HUES6 (cell line): Measurements from ENCODE around the gene TBL2.

ENCODE experiments used
- H3K27ac ChIP-seq: 2 replicates; pipeline ENCODE4 v1.7.0; 2013; ENCODE audit warnings: low read depth, mild to moderate bottlenecking, low read length, inconsistent platforms
- H3K27me3 ChIP-seq: 2 replicates; pipeline ENCODE4 v1.6.1; 2013; ENCODE audit warnings: low read length; ENCODE audit not compliant: control insufficient read depth, insufficient read depth
- H3K36me3 ChIP-seq: 2 replicates; pipeline ENCODE4 v1.6.1; 2013; ENCODE audit warnings: low read length; ENCODE audit not compliant: control insufficient read depth, insufficient read depth
- H3K4me1 ChIP-seq: 2 replicates; pipeline ENCODE4 v1.6.1; 2013; ENCODE audit warnings: low read length; ENCODE audit not compliant: control insufficient read depth, insufficient read depth
- H3K4me3 ChIP-seq: 2 replicates; pipeline ENCODE4 v1.5.1; 2013; ENCODE audit warnings: low read depth, low read length
- H3K9ac ChIP-seq: one replicate; pipeline ENCODE4 v1.6.1; 2013; ENCODE audit warnings: mild to moderate bottlenecking, low read length
- H3K9me3 ChIP-seq: 2 replicates; pipeline ENCODE4 v1.6.1; 2013; ENCODE audit warnings: low read depth, low read length; ENCODE audit not compliant: control insufficient read depth, insufficient read depth

The TBL2 gene

DNA sequence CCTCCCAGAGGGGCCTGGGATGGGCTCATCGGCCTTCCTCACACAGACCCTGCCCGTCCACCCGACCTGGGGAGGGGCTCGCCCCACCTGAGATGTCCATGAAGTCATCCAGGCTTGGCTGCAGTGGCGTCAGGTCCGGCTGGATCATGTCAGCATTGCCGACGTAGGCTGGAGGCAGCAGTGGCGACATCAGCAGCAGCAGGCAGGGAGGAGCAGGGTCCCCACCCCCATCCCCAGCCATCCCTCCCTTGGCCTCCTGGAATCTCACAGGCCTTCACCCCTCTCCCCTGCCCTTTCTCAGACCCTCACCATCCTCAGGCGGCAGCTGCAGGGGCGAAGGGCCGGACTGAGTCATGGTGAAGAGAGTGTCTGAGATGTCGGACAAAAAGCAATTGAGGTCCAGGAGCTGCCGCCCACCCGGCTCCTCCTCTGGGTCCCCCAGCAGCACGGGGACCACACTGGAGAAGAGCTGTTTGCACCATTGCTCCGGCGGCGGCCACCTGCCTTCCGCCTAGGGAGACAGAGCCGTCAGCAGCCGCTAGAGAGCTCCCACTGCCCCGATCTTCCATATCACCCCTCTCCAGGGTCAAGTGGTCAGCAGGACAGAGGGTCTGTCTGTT lies 27.3 kb upstream of the TBL2 start:
- Histone ChIP-seq H3K9me3 (no peaks in the 10 kb centered on the region), H3K27me3 (no peaks in the 10 kb centered on the region), H3K9ac (no peak overlapping the region), H3K4me1 (peaks cover 6% of the 10 kb centered on the region; the same call in 1 of the 2 replicates), H3K36me3 (no peaks in the 10 kb centered on the region), H3K27ac (no peak overlapping the region), H3K4me3 (no peak overlapping the region)

DNA sequence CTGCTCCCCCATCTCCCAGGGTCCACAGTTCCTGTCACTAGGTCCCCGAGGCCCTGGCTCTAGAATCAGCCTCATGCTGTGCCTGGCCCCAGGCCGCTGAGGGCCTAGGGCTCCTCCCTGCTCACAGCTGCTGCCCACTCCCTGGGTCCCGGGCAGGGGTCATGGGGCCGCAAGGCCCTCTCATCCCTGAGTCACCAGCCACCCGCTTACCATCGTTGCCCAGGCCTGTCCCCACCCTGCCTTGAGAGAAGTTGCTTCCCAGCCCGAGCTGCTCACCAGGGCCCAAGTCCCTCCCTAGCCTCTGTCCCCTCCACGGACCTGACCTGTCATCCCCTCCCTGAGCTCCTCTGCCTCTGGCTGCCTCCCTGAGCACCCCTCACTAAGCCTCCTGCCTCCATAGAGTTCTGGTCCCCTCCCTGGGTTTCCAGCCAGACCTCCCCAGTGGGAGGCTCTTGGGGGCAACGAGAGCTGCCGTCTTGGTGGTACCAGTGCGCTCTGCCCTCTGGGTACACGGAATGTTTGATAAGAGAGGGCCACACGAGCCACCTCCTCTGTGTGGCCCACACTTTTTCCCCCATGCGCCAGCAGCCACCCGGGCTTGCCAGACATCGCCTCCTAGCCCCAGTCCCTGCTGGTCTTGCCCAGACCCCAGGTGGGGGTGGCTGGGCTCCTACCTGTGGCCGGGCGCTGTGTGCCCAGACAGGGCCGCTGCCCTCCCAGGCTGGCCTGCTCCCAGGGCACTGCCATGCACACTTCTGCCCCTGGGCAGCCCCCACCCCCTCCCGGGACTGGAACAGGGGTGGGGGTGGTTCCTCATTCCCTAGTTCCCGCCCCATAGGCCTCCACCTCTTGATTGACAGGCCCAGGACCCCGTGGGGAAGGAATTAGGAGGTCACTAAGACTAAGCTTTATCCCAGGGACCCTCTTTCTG lies 24.6 kb upstream of the TBL2 start:
- H3K36me3 ChIP-seq: no peaks in the 10 kb centered on the region
- H3K4me1 ChIP-seq: peaks cover 6% of the 10 kb centered on the region; the same call in 1 of the 2 replicates
- H3K27ac ChIP-seq: no peak overlapping the region

DNA sequence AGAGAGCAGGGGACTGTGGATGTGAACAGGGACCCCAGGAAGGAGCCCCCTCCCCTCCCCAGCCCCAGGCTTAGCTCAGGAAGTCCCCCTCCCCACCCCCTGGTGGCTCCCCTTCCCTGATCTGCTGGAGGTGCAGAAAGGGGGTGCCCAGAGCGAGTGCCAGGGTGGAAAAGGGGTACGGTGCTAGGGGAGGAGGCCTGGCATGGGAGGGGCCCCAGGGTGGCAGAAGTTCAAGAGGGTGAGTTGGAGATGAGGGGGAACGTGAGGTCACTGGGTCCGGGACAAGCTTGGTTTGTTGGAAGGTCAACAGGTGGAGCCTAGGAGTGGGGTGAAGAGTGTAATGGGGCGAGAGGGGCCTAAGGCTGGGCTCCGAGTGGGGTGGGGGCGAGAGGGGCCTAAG lies 21.5 kb upstream of the TBL2 start:
- peaks cover 6% of the 10 kb centered on the region; the same call in 1 of the 2 replicates for H3K4me1 ChIP-seq

More for the DNA sequence above, 24.6 kb upstream of the TBL2 start:
- H3K27me3 ChIP-seq: peaks cover 10% of the 10 kb centered on the region; the same call in 1 of the 2 replicates
- no peaks in the 10 kb centered on the region for H3K9me3 ChIP-seq
- no peak overlapping the region for H3K4me3 ChIP-seq
- H3K9ac ChIP-seq: no peak overlapping the region

DNA sequence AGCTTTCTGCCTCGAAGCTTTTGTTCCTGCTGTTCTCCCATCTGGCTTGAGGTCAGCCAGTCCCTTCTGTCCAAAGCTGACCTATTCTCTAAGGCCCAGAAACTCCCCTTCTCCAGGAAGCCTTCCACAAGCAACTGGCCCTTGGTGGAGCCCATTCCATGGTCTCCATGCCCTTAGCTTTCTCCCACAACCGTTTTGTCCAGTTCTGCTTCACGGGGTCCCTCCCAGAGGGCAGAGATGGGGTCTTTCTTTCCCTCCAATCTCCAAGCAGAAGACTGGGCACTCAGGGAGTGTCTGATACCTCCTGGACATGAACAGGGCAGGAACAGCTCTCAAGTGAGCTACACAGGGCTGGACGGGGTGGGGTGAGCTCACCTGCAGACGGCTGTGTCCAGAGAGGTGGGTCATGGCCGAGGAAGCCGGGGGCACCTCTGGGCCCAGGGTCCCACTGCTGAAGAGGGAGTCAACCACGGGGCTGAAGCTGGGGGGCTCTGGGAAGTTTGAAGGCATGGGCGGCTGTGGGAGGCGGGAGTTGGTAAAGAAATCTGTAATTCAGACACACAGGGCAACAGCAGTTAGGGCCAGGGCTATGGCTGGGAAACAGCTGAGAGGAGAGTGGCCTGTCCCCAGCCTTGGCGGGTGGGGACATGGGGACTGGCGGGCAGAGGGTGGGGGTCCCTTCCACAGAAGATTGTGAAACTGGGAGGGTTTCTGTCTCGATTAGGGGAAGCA lies 20.9 kb upstream of the TBL2 start:
- Histone ChIP-seq H3K4me3 (no peak overlapping the region), H3K4me1 (peaks cover 6% of the 10 kb centered on the region; the same call in 1 of the 2 replicates), H3K36me3 (no peaks in the 10 kb centered on the region), H3K27ac (no peak overlapping the region), H3K9me3 (no peaks in the 10 kb centered on the region), H3K9ac (no peak overlapping the region), H3K27me3 (peaks cover 13% of the 10 kb centered on the region; the same call in 1 of the 2 replicates)

More for the DNA sequence above, 21.5 kb upstream of the TBL2 start:
- Histone ChIP-seq H3K4me3 (no peak overlapping the region), H3K36me3 (no peaks in the 10 kb centered on the region), H3K9ac (no peak overlapping the region), H3K27ac (no peak overlapping the region), H3K27me3 (peaks cover 13% of the 10 kb centered on the region; the same call in 1 of the 2 replicates), H3K9me3 (no peaks in the 10 kb centered on the region)

DNA sequence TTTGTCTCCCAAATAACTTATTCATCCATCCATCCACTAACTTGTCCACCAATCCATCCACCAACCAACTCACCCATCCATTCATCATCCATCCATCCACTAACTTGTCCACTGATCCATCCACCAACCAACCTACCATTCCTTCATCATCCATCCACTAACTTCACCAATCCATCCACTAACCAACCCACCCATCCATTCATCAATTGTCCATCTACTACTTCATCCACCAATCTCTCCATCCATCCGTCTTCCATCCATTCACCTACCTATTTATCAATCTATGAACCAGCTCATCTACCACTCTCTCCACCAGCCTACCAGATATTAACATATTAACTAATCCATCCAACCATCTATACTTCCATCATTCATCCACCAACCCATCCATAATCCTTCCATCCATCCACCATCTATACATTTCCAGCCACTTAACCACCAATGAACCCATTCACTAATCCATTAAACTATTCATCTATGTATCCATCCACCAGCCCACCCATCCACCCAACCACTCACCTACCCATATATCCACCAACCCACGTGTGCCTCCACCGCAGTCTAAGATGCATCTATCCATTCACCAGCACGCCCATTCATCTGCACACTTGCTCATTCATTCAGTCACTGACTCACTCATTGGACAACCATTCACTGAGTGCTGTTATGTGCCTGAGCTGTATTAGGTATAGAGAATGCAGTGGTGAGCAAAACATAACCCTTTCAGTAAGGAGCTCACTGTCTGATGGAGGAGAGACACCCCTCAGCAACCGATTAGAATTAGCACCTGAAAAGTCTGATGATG lies 19.8 kb upstream of the TBL2 start:
- H3K27ac ChIP-seq: no peak overlapping the region
- H3K36me3 ChIP-seq: no peaks in the 10 kb centered on the region
- H3K9me3 ChIP-seq: no peaks in the 10 kb centered on the region
- peaks cover 4% of the 10 kb centered on the region; the same call in 1 of the 2 replicates for H3K4me1 ChIP-seq
- H3K27me3 ChIP-seq: peaks cover 13% of the 10 kb centered on the region; the same call in 1 of the 2 replicates
- no peak overlapping the region for H3K4me3 ChIP-seq
- H3K9ac ChIP-seq: no peak overlapping the region

DNA sequence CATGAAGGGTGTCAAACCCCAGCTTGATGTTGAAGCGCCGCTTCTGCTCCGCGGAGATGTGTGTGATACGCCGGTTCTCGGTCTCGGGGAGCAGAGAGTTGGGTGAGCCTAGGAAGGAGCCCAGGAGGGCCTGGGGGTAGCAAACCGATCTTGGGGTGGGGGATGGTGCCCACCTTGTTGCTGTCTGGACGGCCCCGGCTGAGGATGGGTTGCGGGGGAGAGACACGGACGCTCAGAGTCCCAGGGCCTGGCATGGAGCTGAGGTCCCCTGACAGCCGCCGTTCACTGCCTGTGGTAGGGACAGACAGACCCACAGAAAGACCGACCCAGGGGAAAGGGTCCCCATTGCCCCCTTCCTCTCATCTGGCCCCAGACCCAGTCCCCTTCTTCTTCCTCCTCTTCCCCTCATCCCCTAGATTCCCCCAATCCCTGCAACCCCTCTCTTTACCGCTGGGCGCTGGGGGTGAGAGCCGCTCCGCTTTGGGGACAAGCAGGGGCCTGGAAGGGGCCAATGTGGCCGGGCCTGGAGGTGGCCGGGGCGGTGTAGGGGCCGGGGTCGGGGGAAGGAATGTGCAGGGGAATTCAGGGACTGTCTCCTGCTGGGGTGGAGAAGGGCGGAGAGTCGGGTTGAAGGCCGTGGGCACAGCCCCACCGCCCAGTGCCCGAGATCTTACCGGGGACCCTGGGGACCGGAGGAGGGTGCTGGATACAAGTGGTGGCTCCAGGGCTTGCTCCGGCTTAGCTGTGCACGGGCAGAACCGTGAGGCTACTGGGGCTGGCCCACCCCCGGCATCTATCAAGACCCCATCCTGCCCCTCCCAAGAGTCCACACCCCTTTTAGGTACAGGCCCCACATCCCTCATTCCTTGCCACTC lies 18.0 kb upstream of the TBL2 start:
- no peak overlapping the region for H3K9ac ChIP-seq
- no peaks in the 10 kb centered on the region for H3K36me3 ChIP-seq

DNA sequence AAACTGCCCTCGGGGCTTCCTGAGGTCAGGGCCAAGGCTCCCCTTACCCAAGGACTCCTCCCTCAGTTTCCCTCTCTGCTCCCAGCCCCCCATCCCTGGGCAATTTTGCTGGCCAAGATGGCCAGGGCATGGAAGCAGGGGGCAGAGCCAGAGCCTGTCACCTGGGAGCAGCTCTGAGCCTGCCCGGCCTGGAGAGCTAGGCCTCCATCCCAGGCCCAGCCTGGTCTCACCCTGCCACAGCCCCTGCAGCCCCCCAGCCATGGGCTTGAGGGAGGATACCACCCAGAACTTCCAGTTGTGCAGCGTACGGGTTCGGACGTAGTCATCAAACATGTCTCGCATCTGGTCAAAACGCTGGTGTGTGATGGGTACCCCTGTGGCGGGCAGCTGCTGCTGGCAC lies 17.0 kb upstream of the TBL2 start:
- Histone ChIP-seq H3K36me3 (no peaks in the 10 kb centered on the region), H3K4me1 (no peaks in the 10 kb centered on the region), H3K27ac (no peak overlapping the region), H3K9ac (no peak overlapping the region), H3K4me3 (no peak overlapping the region), H3K27me3 (peaks cover 13% of the 10 kb centered on the region; the same call in 1 of the 2 replicates), H3K9me3 (no peaks in the 10 kb centered on the region)

More for the DNA sequence above, 18.0 kb upstream of the TBL2 start:
- no peaks in the 10 kb centered on the region for H3K9me3 ChIP-seq
- H3K4me3 ChIP-seq: no peak overlapping the region
- H3K4me1 ChIP-seq: no peaks in the 10 kb centered on the region
- H3K27ac ChIP-seq: no peak overlapping the region
- peaks cover 13% of the 10 kb centered on the region; the same call in 1 of the 2 replicates for H3K27me3 ChIP-seq

DNA sequence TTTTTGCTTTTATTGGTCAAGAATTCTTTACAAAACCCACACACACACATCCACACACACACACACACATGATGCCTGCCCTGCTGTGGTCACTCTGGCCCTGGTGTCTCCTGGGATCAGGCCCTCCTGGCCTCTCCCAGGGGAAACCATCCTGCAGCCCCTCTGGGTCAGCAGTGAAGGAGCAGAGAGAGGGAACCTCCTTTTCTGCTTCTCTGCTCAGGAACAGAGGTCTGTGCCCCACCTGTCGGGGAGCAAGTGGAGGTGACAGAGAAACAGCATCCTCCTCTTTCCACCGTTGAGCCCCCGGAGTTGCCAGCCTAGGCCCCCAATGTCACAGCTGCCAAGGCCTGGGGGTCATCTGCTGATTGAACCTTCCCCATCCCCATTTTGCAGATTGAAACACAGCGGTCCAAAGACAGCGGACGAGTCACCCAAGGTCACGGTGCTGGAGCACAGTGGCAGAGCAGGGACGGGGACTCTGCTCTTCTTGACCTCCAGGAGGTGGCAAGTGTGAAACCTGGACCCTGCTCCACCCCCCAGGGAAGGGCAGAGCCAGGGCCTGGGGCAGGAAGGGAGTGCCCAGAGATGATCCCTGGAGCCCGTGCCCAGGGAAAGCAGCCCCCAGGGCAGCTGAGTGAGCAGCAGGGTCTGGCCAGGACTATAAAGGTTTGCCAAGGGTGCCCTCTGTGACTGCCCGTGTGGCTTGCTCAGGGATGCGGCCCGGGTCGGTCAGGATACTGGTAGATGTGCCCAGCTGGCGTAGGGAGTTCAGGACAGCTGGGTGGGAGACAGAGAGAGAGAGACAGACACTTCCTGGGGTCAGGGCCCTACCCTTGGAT lies 15.0 kb upstream of the TBL2 start:
- Histone ChIP-seq H3K4me1 (no peaks in the 10 kb centered on the region), H3K4me3 (no peak overlapping the region), H3K9me3 (no peaks in the 10 kb centered on the region), H3K9ac (no peak overlapping the region), H3K36me3 (no peaks in the 10 kb centered on the region), H3K27me3 (peaks cover 8% of the 10 kb centered on the region; the same call in 1 of the 2 replicates), H3K27ac (no peak overlapping the region)

DNA sequence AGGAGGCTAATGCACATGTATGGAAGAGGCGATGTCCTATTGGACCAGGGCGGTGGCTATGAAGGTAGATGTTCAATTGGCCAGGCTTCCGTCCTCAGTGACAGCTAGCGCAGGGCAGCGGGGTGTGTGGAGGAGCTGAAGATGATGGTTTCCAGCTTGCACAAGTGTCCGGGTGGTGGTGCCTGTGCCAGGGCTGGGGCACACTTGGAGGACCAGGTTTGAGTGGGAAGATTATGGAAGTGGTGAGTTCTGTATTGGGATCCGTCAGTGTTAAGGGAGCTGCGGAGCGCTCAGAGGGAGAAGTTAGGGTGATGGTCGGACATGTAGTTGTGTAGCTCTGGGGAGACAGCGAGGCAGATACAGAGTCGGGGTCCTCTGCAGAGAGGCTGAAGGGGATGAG lies 8.5 kb upstream of the TBL2 start:
- H3K27me3 ChIP-seq: peaks cover 44% of the 10 kb centered on the region
- H3K4me1 ChIP-seq: no peaks in the 10 kb centered on the region; the same call in 1 of the 2 replicates
- no peak overlapping the region for H3K27ac ChIP-seq
- no peaks in the 10 kb centered on the region for H3K36me3 ChIP-seq
- no peaks in the 10 kb centered on the region for H3K9me3 ChIP-seq
- no peak overlapping the region for H3K9ac ChIP-seq
- no peak overlapping the region for H3K4me3 ChIP-seq
